Measurements from ENCODE around the gene PTGIR.
A peak's percentile ranks its signal among the peaks of the same experiment; 100 is the strongest.

DNA sequence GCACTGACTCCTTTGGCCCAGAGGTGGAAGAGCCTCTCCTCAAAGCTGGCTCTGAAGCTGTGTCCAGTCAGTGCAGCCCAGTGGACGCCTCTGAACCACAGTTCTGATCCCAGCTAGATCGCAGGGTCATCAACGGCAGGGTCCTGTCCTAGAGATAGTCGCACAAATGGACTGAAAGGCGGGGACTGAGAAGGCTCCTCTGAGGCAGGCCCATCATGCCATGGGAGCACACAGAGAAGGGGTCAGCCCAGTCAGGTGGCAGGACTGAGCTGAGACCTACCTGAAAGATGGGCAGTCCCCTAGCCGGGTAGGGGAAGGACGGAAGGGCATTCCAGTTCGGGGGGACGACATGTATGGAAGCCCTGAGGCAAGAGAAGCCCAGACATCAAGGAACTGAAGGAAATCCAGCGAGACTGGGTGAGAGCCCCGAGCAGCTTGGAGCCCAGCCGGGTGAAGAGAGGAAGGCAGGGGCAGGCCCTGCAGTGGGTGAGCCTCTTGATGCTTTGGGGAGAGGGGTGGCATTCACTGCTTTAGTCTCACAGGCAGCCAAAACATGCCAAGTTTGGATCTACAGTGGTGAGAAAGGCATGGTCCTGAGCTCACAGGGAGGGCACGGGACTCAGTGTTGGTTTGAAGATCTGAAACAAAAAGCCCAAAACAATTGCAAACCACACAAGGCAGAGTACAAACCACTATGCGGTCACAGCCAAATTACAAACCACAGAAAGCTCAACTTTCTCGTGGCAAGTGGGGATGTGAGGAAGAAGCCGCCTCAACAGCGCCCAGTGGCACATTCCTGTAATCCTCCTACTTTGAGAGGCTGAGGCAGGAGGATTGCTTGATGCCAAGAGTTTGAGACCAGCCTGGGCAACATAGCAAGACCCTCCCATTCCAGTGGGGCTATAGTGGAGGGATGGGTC lies 13.8 kb downstream of the PTGIR start:
- TF ChIP-seq TAF1 (IDR thresholded peaks at IDR 0.05; ENCODE audit: low read depth, low read length) (no peak), POLR2A (IDR thresholded peaks at IDR 0.05; ENCODE audit: low read depth, low read length) (peak; percentile 28; the same call in 1 of the 2 replicates)

All from GM12891 (cell line).